A549 (cell line): Measurements from ENCODE around the gene CGRRF1.

Experiments
- CEBPB ChIP-seq, 2 experiments: fragments of >200 bp in 1 of 2; sonication (Bioruptor Twin) in 1 of 2; formaldehyde crosslinking in 1 of 2; IDR thresholded peaks; 2 replicates each; pipeline ENCODE4 v1.6.1; 2012 to 2016
- MYC ChIP-seq: IDR thresholded peaks from 2 replicates; pipeline ENCODE4 v1.6.1; 2012; ENCODE audit warnings: mild to moderate bottlenecking, inconsistent platforms, low read length, improper control_type of control experiment, borderline replicate concordance
- NPAS2 ChIP-seq: fragments of 250-450 bp; sonication (Bioruptor Pico); IDR thresholded peaks from 2 replicates; pipeline ENCODE4 v1.8.0; 2022; ENCODE audit warnings: mild to moderate bottlenecking, moderate library complexity, borderline replicate concordance
- RAD21 ChIP-seq, 2 experiments: fragments of >200 bp in 1 of 2; sonication (Bioruptor Twin) in 1 of 2; formaldehyde crosslinking in 1 of 2; IDR thresholded peaks in 1 of 2; conservative IDR thresholded peaks in 1 of 2; 2 replicates in 1 of 2; 3 replicates in 1 of 2; pipeline ENCODE4 v1.6.1; 2012 to 2018; ENCODE audit warnings: inconsistent platforms in 1 of 2
- RCOR1 ChIP-seq: fragments of 150-350 bp; IDR thresholded peaks from 2 replicates; pipeline ENCODE4 v1.6.1; 2014; ENCODE audit warnings: antibody characterized with exemption, low read length, low read depth
- SMC3 ChIP-seq: fragments of >200 bp; sonication (Bioruptor Twin); formaldehyde crosslinking; IDR thresholded peaks from 3 replicates; pipeline ENCODE4 v1.6.1; 2018; ENCODE audit warnings: inconsistent platforms
- TF ChIP-seq, protein P1 (sequence below): fragments of >200 bp; sonication (Bioruptor Twin); formaldehyde crosslinking; IDR thresholded peaks from 3 replicates; pipeline ENCODE4 v1.5.1; 2016

DNA sequence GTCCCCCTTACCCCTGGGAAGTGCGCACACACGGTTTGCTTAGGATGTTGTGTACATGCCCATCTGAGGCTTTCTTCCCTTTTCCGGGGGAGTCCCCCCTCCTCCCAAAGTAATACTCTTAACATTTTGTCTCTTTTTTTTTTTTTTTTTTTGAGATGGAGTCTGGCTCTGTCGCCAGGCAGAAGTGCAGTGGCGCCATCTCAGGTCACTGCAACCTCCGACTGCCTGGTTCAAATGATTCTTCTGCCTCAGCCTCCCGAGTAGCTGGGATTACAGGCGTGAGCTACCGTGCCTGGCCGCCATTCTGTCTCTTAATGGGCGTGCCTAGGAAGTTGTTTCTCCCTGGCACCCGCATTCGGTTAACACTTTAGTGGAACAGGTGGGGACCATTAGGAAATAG lies 16.4 kb upstream of the CGRRF1 start:
- TF ChIP-seq, protein P1, sequence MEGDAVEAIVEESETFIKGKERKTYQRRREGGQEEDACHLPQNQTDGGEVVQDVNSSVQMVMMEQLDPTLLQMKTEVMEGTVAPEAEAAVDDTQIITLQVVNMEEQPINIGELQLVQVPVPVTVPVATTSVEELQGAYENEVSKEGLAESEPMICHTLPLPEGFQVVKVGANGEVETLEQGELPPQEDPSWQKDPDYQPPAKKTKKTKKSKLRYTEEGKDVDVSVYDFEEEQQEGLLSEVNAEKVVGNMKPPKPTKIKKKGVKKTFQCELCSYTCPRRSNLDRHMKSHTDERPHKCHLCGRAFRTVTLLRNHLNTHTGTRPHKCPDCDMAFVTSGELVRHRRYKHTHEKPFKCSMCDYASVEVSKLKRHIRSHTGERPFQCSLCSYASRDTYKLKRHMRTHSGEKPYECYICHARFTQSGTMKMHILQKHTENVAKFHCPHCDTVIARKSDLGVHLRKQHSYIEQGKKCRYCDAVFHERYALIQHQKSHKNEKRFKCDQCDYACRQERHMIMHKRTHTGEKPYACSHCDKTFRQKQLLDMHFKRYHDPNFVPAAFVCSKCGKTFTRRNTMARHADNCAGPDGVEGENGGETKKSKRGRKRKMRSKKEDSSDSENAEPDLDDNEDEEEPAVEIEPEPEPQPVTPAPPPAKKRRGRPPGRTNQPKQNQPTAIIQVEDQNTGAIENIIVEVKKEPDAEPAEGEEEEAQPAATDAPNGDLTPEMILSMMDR: no peak
- TF ChIP-seq NPAS2: no peak
- TF ChIP-seq MYC: no peak
- TF ChIP-seq CEBPB (IDR thresholded peaks at IDR 0.05): no peak
- TF ChIP-seq RCOR1: no peak
- TF ChIP-seq SMC3: no peak
- TF ChIP-seq RAD21 (conservative IDR thresholded peaks at IDR 0.05 in 1 of 2, IDR thresholded peaks at IDR 0.05 in 1 of 2): 0 out of 5 replicates have a peak, but pooled peaks of 1 of the 2 experiments have one; percentile 3
